HEK293 (cell line): ENCODE data around the gene NUDT8.

Experiments
- CTCF ChIA-PET: fragments of 350-600 bp; formaldehyde crosslinking; extraction: SDS; loops from one replicate; lab custom pipeline; 2021; ENCODE audit warnings: antibody characterized with exemption; lab: Yijun Ruan, JAX
- POLR2A ChIA-PET: fragments of 300-600 bp; formaldehyde crosslinking; extraction: SDS; loops from one replicate; lab custom pipeline; 2020; ENCODE audit warnings: antibody characterized with exemption, inconsistent platforms; lab: Yijun Ruan, JAX
- H3K27ac ChIP-seq: fragments of 200-500 bp; sonication (Bioruptor generic); 2 replicates; pipeline ENCODE4 v1.5.1; 2014; ENCODE audit warnings: low read depth, low read length, control low read depth, inconsistent platforms; ENCODE audit errors: extremely low read depth
- H3K36me3 ChIP-seq, 2 experiments: fragments of 200-500 bp in 1 of 2; sonication (Bioruptor generic) in 1 of 2; 1 replicate in 1 of 2; 2 replicates in 1 of 2; pipeline ENCODE4 v1.5.1; 2014 to 2017; ENCODE audit warnings: inconsistent platforms in 2 of 2, low read length in 2 of 2; ENCODE audit not compliant: control insufficient read depth in 2 of 2, insufficient read depth in 1 of 2
- H3K4me1 ChIP-seq: fragments of 200-500 bp; sonication (Bioruptor generic); 2 replicates; pipeline ENCODE4 v1.5.1; 2014; ENCODE audit warnings: mild to moderate bottlenecking, low read length, inconsistent platforms; ENCODE audit not compliant: control insufficient read depth, insufficient read depth
- H3K4me3 ChIP-seq: 2 replicates; pipeline ENCODE4 v1.5.1; 2011; ENCODE audit warnings: low read depth, mild to moderate bottlenecking, control low read depth, low read length, moderate library complexity
- H3K9me3 ChIP-seq: fragments of 200-500 bp; sonication (Bioruptor generic); 2 replicates; pipeline ENCODE4 v1.5.1; 2014; ENCODE audit warnings: low read depth, low read length, inconsistent platforms; ENCODE audit not compliant: control insufficient read depth, insufficient read depth
- KLF10 ChIP-seq: fragments of 450-650 bp; IDR thresholded peaks from 2 replicates; pipeline ENCODE4 v1.5.1; 2018; ENCODE audit warnings: missing biosample characterization, mild to moderate bottlenecking, missing genetic modification characterization
- KLF9 ChIP-seq: fragments of 450-650 bp; formaldehyde crosslinking; IDR thresholded peaks from 2 replicates; pipeline ENCODE4 v1.5.1; 2016; ENCODE audit warnings: missing biosample characterization, missing genetic modification characterization, low read depth
- SP2 ChIP-seq: fragments of 450-650 bp; formaldehyde crosslinking; IDR thresholded peaks from 2 replicates; pipeline ENCODE4 v1.5.1; 2016; ENCODE audit warnings: missing biosample characterization, missing genetic modification characterization
- YY1 ChIP-seq: fragments of 450-650 bp; formaldehyde crosslinking; IDR thresholded peaks from 2 replicates; pipeline ENCODE4 v1.5.1; 2018; ENCODE audit warnings: missing biosample characterization, missing genetic modification characterization
- ZBTB8A ChIP-seq: fragments of 450-650 bp; formaldehyde crosslinking; IDR thresholded peaks from 2 replicates; pipeline ENCODE4 v1.5.1; 2016; ENCODE audit warnings: missing biosample characterization, missing genetic modification characterization
- ZNF132 ChIP-seq: fragments of 450-650 bp; formaldehyde crosslinking; IDR thresholded peaks from 2 replicates; pipeline ENCODE4 v1.5.1; 2017; ENCODE audit warnings: missing biosample characterization, missing genetic modification characterization, borderline replicate concordance
- ZNF214 ChIP-seq: fragments of 450-650 bp; formaldehyde crosslinking; IDR thresholded peaks from 2 replicates; pipeline ENCODE4 v1.5.1; 2017; ENCODE audit warnings: missing biosample characterization, mild to moderate bottlenecking, missing genetic modification characterization, borderline replicate concordance
- ZNF302 ChIP-seq: fragments of 450-650 bp; formaldehyde crosslinking; IDR thresholded peaks from 2 replicates; pipeline ENCODE4 v1.5.1; 2016; ENCODE audit warnings: missing biosample characterization, missing genetic modification characterization, low read depth
- ZNF324 ChIP-seq: fragments of 450-650 bp; formaldehyde crosslinking; IDR thresholded peaks from 2 replicates; pipeline ENCODE4 v1.5.1; 2016; ENCODE audit warnings: missing biosample characterization, missing genetic modification characterization
- ZNF354C ChIP-seq: fragments of 450-650 bp; formaldehyde crosslinking; IDR thresholded peaks from 2 replicates; pipeline ENCODE4 v1.5.1; 2016; ENCODE audit warnings: missing biosample characterization, missing genetic modification characterization, low read depth, borderline replicate concordance
- ZNF37A ChIP-seq: fragments of 450-650 bp; IDR thresholded peaks from 2 replicates; pipeline ENCODE4 v1.5.1; 2018; ENCODE audit warnings: missing biosample characterization, missing genetic modification characterization
- ZNF394 ChIP-seq: fragments of 450-650 bp; formaldehyde crosslinking; IDR thresholded peaks from 2 replicates; pipeline ENCODE4 v1.5.1; 2016; ENCODE audit warnings: missing biosample characterization, missing genetic modification characterization, mild to moderate bottlenecking, moderate library complexity, borderline replicate concordance
- ZNF426 ChIP-seq: fragments of 450-650 bp; formaldehyde crosslinking; IDR thresholded peaks from 2 replicates; pipeline ENCODE4 v1.5.1; 2017; ENCODE audit warnings: missing biosample characterization, missing genetic modification characterization, mild to moderate bottlenecking, inconsistent platforms, moderate library complexity
- ZNF473 ChIP-seq: fragments of 450-650 bp; formaldehyde crosslinking; IDR thresholded peaks from 2 replicates; pipeline ENCODE4 v1.5.1; 2017; ENCODE audit warnings: missing biosample characterization, missing genetic modification characterization
- ZNF624 ChIP-seq: fragments of 450-650 bp; formaldehyde crosslinking; IDR thresholded peaks from 2 replicates; pipeline ENCODE4 v1.5.1; 2017; ENCODE audit warnings: missing biosample characterization, missing genetic modification characterization
- ZNF626 ChIP-seq: fragments of 450-650 bp; sonication (Bioruptor Pico); formaldehyde crosslinking; IDR thresholded peaks from 2 replicates; pipeline ENCODE4 v1.5.1; 2018; ENCODE audit warnings: missing biosample characterization, missing genetic modification characterization, inconsistent platforms
- ZNF658 ChIP-seq: fragments of 450-650 bp; formaldehyde crosslinking; IDR thresholded peaks from 2 replicates; pipeline ENCODE4; 2016; ENCODE audit warnings: missing biosample characterization, missing genetic modification characterization
- ZNF664 ChIP-seq: fragments of 450-650 bp; formaldehyde crosslinking; IDR thresholded peaks from 2 replicates; pipeline ENCODE4 v1.5.1; 2016; ENCODE audit warnings: missing biosample characterization, missing genetic modification characterization
- ZNF843 ChIP-seq: fragments of 450-650 bp; formaldehyde crosslinking; IDR thresholded peaks from 2 replicates; pipeline ENCODE4 v1.5.1; 2016; ENCODE audit warnings: missing biosample characterization, missing genetic modification characterization
- ZSCAN16 ChIP-seq: fragments of 450-650 bp; formaldehyde crosslinking; IDR thresholded peaks from 2 replicates; pipeline ENCODE4 v1.5.1; 2016; ENCODE audit warnings: missing biosample characterization, missing genetic modification characterization
- TF ChIP-seq, protein P1 (sequence below): IDR thresholded peaks from 2 replicates; pipeline ENCODE4 v1.6.1; 2011; ENCODE audit warnings: mild to moderate bottlenecking, low read depth, low read length, borderline replicate concordance
- TF ChIP-seq, protein P2 (sequence below): fragments of 450-650 bp; formaldehyde crosslinking; IDR thresholded peaks from 2 replicates; pipeline ENCODE4 v1.5.1; 2016; ENCODE audit warnings: missing biosample characterization, missing genetic modification characterization
- TF ChIP-seq, protein P3 (sequence below): fragments of 450-650 bp; formaldehyde crosslinking; IDR thresholded peaks from 2 replicates; pipeline ENCODE4 v1.5.1; 2016; ENCODE audit warnings: missing biosample characterization, missing genetic modification characterization
- TF ChIP-seq, protein P4 (sequence below): fragments of 450-650 bp; formaldehyde crosslinking; IDR thresholded peaks from 2 replicates; pipeline ENCODE4 v1.5.1; 2017; ENCODE audit warnings: missing biosample characterization, mild to moderate bottlenecking, missing genetic modification characterization, moderate library complexity
- TF ChIP-seq, protein P5 (sequence below): fragments of 450-650 bp; formaldehyde crosslinking; IDR thresholded peaks from 2 replicates; pipeline ENCODE4 v1.5.1; 2016; ENCODE audit warnings: missing biosample characterization, missing genetic modification characterization
- TF ChIP-seq, protein P6 (sequence below): fragments of 450-650 bp; formaldehyde crosslinking; IDR thresholded peaks from 2 replicates; pipeline ENCODE4 v1.5.1; 2016; ENCODE audit warnings: missing biosample characterization, missing genetic modification characterization

Gene NUDT8

DNA sequence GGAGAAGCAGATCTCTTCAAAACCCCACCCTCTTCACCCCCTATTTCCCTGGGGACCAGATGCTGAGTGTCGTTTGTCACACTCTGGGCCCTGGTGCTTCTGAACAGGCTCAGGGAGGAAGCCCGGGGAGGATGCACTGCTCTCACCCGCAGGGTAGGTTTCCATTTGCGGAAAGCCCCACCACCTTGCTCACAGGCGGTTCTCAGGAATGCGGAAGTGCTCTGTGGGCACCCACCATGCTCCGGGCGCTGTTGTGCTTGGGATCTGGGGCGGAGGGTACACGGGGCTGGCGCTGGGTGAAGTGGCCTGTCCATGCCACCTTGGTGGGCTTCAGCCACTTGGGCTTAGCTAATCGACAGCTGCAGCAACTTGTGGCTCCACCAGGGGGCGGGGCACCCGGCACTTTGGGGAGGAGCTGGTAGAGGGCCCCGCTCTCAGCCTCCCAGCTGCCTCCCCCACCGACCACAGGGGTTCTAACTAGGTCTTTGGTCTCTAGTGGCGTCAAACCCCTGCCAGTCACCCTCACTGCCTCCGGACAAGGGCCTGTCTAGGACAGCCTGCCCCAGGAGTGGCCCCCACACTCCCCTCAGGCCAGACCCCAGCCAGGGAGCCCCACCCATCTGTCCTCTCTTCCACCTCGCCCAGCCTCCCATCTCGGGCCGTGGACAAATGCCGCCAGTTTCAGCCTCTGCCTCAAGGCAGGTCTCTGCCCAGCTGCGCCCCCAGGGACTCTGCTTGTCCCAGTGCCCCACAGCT, 15.6 kb downstream of the NUDT8 start:
- H3K9me3 ChIP-seq, result no peaks in the 10 kb centered on the region
- H3K27ac ChIP-seq, result no peak overlapping the region
- peaks cover 0 to 42% of the 10 kb centered on the region in 2 experiments; a peak in 1 of 3 replicates for H3K36me3 ChIP-seq
- CTCF ChIA-PET, result interaction anchor here (0.6 to 5.7 kb wide), 33 partner anchors 10 to 1227 kb away, joined by 3 to 53 read pairs (median 4); partner anchors contain the start of genes GSTP1, NUDT8 and POLD4
- H3K4me3 ChIP-seq, result peak overlapping the region; percentile 16; the same call in 1 of the 2 replicates
- POLR2A ChIA-PET, result interaction anchor here (1.0 to 1.5 kb wide), 2 partner anchors 16 to 32 kb away, joined by 5 to 9 read pairs; partner anchors contain the start of gene NUDT8
- no peaks in the 10 kb centered on the region for H3K4me1 ChIP-seq
- TF ChIP-seq ZBTB8A (tag by site-specific recombination) (no peak), ZNF302 (tag by site-specific recombination) (no peak), SP2 (tag by site-specific recombination) (peak; percentile 13; the same call in 1 of the 2 replicates), ZNF37A (no peak), ZNF624 (no peak), ZNF426 (no peak), ZNF214 (tag by site-specific recombination) (no peak), YY1 (tag by site-specific recombination) (no peak), KLF10 (tag by site-specific recombination) (no peak), ZNF324 (tag by site-specific recombination) (no peak), ZNF473 (no peak), ZNF354C (tag by site-specific recombination) (no peak), ZNF664 (tag by site-specific recombination) (no peak), ZNF626 (tag by site-specific recombination) (no peak), ZNF658 (no peak), ZSCAN16 (tag by site-specific recombination) (peak; percentile 66; the same call in 1 of the 2 replicates), ZNF132 (no peak), KLF9 (tag by site-specific recombination) (0 out of 2 replicates have a peak, but pooled peaks have one; percentile 22), ZNF843 (no peak), ZNF394 (peak; percentile 82; the same call in 1 of the 2 replicates)
- TF ChIP-seq, protein P1, sequence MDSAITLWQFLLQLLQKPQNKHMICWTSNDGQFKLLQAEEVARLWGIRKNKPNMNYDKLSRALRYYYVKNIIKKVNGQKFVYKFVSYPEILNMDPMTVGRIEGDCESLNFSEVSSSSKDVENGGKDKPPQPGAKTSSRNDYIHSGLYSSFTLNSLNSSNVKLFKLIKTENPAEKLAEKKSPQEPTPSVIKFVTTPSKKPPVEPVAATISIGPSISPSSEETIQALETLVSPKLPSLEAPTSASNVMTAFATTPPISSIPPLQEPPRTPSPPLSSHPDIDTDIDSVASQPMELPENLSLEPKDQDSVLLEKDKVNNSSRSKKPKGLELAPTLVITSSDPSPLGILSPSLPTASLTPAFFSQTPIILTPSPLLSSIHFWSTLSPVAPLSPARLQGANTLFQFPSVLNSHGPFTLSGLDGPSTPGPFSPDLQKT, result no peak
- TF ChIP-seq, protein P2, sequence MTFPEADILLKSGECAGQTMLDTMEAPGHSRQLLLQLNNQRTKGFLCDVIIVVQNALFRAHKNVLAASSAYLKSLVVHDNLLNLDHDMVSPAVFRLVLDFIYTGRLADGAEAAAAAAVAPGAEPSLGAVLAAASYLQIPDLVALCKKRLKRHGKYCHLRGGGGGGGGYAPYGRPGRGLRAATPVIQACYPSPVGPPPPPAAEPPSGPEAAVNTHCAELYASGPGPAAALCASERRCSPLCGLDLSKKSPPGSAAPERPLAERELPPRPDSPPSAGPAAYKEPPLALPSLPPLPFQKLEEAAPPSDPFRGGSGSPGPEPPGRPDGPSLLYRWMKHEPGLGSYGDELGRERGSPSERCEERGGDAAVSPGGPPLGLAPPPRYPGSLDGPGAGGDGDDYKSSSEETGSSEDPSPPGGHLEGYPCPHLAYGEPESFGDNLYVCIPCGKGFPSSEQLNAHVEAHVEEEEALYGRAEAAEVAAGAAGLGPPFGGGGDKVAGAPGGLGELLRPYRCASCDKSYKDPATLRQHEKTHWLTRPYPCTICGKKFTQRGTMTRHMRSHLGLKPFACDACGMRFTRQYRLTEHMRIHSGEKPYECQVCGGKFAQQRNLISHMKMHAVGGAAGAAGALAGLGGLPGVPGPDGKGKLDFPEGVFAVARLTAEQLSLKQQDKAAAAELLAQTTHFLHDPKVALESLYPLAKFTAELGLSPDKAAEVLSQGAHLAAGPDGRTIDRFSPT (tag by site-specific recombination), result peak; percentile 37; the same call in 1 of the 2 replicates
- TF ChIP-seq, protein P3, sequence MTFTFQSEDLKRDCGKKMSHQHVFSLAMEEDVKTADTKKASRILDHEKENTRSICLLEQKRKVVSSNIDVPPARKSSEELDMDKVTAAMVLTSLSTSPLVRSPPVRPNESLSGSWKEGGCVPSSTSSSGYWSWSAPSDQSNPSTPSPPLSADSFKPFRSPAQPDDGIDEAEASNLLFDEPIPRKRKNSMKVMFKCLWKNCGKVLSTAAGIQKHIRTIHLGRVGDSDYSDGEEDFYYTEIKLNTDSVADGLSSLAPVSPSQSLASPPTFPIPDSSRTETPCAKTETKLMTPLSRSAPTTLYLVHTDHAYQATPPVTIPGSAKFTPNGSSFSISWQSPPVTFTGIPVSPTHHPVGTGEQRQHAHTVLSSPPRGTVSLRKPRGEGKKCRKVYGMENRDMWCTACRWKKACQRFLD (tag by site-specific recombination), result no peak
- TF ChIP-seq, protein P4, sequence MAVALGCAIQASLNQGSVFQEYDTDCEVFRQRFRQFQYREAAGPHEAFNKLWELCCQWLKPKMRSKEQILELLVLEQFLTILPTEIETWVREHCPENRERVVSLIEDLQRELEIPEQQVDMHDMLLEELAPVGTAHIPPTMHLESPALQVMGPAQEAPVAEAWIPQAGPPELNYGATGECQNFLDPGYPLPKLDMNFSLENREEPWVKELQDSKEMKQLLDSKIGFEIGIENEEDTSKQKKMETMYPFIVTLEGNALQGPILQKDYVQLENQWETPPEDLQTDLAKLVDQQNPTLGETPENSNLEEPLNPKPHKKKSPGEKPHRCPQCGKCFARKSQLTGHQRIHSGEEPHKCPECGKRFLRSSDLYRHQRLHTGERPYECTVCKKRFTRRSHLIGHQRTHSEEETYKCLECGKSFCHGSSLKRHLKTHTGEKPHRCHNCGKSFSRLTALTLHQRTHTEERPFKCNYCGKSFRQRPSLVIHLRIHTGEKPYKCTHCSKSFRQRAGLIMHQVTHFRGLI (tag by site-specific recombination), result peak; percentile 68; the same call in 1 of the 2 replicates
- TF ChIP-seq, protein P5, sequence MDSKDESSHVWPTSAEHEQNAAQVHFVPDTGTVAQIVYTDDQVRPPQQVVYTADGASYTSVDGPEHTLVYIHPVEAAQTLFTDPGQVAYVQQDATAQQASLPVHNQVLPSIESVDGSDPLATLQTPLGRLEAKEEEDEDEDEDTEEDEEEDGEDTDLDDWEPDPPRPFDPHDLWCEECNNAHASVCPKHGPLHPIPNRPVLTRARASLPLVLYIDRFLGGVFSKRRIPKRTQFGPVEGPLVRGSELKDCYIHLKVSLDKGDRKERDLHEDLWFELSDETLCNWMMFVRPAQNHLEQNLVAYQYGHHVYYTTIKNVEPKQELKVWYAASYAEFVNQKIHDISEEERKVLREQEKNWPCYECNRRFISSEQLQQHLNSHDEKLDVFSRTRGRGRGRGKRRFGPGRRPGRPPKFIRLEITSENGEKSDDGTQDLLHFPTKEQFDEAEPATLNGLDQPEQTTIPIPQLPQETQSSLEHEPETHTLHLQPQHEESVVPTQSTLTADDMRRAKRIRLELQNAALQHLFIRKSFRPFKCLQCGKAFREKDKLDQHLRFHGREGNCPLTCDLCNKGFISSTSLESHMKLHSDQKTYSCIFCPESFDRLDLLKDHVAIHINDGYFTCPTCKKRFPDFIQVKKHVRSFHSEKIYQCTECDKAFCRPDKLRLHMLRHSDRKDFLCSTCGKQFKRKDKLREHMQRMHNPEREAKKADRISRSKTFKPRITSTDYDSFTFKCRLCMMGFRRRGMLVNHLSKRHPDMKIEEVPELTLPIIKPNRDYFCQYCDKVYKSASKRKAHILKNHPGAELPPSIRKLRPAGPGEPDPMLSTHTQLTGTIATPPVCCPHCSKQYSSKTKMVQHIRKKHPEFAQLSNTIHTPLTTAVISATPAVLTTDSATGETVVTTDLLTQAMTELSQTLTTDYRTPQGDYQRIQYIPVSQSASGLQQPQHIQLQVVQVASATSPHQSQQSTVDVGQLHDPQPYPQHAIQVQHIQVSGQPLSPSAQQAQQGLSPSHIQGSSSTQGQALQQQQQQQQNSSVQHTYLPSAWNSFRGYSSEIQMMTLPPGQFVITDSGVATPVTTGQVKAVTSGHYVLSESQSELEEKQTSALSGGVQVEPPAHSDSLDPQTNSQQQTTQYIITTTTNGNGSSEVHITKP (tag by site-specific recombination), result no peak
- TF ChIP-seq, protein P6, sequence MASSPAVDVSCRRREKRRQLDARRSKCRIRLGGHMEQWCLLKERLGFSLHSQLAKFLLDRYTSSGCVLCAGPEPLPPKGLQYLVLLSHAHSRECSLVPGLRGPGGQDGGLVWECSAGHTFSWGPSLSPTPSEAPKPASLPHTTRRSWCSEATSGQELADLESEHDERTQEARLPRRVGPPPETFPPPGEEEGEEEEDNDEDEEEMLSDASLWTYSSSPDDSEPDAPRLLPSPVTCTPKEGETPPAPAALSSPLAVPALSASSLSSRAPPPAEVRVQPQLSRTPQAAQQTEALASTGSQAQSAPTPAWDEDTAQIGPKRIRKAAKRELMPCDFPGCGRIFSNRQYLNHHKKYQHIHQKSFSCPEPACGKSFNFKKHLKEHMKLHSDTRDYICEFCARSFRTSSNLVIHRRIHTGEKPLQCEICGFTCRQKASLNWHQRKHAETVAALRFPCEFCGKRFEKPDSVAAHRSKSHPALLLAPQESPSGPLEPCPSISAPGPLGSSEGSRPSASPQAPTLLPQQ (tag by site-specific recombination), result no peak
